Stimulated activated CD8-positive, alpha-beta memory T cell treated with anti-CD3 and anti-CD28 coated beads, Interleukin-2, amount 100 ng/mL, for 48 hours (primary cell): ENCODE results near the gene SLC47A2.
"Not testable (repeated sequence)": the region's sequence is repeated elsewhere in the genome, so short reads cannot be mapped to it uniquely, and the experiment has no call there.

Source experiments
- DNase-seq, 2 donors: peaks; one replicate each; pipeline ENCODE4 v3.0.0-alpha.2; 2020; ENCODE audit warnings: low read depth in 2 of 2

The SLC47A2 gene

DNA sequence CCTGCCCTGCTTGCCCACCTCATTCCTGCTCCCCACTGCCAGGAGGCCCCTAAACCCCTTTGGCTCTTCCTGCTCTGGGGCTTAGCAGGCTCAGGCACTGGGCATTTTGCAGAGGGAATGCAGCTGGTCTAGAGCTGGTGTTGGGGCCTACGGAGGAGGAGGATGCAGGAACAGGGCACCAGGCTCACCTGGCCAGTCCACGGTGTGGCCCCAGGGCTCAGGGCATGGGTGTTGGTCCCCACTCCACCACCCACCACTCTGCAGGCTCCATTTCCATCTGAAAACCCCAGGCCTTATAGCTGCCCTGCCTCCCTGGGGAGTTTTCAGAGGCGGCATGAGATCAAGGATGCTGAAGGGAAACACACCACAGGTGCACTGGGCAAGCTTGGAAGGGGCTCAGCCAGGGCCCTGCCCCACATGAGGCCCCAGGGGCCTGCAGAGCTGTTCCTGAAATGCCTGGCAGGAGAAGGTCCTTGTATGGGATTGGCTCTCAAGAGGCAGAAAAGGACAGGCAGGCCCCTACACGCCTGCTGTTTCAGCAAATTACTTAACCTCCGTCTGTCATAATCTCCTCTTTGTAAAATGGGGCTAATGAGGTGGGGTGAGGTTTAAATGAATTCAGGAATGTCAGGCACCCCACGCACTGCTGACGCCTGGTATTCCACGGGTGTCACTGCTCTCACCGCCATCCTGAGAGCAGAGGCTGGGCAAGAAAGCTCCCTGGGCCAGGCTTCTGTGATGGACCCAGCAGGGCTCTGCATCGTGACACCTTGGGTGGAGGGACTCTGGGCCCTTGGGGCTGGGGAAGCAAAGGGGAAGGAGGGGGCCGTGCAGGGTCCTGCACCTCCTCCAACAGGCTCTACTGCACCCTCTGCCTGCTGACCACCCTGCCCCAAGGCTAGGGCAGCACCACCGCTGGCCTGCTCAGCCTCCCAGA, 9.3 kb downstream of the SLC47A2 start:
- no peak for DNase-seq

DNA sequence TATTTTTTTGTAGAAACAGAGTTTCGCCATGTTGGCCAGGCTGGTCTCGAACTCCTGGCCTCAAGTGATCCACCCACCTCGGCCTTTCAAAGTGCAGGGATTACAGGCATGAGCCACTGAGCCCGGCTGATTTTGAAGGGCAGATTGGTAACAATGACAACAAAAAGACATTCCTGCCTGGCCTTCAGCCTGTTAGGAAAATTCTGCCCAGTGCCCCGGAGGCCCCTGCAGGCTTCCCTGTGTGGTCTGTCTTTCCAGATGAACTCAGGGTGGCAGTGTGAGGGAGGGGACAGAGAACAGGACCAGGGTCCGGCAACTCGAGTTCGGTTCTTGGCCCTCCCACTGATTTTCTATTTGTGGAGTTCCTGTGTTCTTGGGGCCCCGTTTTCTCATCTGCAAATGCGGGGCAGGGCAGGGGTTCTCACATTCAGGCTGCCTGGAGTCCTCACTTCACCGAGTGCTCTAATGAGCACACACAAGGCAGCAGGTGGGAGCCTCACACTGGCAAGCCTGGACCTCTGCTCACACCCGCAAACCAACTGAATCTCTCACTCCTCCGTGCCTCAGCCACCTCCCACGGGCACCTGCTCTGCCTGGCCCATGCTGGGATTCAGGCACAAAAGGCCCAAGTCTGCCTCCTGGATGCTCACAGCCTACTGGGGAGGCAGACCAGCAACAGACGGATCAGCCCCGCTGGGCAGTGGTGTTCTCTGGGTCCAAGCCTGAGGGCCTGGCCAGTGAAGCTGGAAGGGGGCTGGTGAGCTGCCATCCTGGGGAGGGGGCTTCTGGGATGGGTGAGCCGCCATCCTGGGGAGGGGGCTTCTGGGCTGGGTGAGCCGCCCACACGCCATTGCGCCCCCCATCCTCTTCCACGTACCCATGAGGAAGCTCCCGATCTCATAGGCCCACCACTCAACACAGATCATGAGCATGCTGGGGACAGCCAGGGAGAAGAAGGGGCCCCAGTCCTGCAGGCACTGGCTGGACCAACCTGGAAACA, 10.3 kb downstream of the SLC47A2 start:
- DNase-seq = no peak

DNA sequence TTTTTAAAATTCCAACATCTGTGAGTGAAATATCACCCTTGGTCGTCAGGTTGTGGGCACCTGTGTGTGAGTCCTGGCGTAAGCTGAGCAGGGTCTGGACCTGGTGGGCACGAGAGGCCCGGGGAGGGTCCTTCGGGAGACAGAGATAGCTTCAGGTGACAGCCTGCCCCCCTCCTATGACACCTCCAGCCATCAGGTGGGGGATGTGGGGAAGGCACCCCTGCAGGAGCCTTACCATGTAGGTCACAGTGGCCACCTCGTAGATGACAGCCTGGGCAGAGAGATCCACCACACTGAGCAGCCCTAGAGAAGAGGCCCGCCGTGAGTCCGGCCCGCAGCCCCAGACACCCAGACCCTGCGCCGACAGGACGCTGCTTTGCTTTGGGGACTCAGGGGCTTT, 11.2 kb downstream of the SLC47A2 start:
- DNase-seq = no peak

DNA sequence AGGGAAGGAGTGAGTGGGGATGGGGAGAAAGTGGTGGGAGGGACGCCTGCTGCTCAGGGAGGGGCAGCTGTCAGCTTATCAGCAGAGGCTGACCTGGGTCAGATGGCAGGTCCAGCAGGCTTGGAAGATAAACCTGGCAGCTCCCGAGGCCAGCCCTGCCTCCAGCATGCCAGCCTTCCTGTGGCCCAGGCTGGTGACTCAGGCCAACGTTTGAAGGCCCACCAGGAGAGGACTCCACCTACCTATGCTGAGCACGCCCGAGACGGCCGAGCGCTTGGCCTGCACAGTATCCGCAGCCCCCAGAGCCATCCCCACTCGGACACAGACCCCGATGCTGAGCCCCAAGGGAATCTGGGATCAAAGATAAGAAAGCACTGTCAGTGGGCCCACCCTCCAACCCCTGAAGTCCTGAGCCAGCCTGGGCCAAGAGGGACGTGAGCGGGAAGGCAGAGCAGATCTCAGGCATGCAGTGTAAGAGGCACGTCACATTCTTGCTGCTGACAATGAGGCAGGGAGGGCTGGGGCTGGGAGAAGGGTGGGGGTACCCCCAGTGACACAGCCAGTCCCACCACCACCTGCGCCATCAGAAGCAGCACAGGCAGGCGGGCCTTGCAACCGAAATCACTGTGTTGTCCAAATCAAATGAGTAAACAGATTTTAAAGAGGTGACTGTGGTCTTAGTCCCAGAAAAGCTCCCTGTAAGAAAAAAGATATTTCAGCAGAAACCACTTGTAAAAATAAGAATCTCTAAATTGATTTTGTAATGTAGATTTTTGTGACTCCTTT, 12.4 kb downstream of the SLC47A2 start:
- no peak for DNase-seq

DNA sequence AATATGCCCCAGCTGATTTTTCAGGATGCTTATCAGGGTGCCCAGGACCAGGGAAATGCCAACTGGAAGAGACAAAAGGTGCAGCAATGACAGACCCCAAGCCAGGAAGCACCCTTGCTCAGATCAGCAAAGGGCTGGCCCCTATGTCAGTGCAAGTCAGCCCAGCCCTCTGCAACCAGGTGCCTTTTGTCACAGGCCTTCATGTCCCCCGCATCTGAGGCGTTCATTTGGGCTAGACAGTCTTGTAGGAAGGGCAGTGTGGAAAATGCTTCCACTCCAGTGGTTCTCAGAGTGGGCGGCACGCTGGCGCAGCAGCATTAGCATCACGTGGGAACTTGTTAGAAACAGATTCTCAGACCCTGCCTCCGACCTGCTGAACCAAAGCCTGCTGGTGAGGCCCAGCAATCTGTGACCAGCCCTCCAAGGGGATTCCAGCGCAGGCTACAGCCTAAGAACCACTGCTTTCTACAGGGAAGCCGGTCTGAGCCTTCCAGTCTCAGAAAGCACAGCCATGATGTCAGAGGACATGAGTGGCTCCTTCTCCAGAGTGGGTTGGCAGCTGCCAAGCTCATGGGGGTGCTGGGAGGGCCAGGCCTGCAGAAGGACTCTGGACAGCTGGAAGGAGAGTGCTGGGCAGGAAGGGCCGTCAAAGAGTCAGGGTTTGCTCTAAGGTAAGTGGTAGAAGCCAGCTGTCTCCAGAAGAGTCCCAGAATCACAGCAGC, 13.1 kb downstream of the SLC47A2 start:
- DNase-seq = no peak

DNA sequence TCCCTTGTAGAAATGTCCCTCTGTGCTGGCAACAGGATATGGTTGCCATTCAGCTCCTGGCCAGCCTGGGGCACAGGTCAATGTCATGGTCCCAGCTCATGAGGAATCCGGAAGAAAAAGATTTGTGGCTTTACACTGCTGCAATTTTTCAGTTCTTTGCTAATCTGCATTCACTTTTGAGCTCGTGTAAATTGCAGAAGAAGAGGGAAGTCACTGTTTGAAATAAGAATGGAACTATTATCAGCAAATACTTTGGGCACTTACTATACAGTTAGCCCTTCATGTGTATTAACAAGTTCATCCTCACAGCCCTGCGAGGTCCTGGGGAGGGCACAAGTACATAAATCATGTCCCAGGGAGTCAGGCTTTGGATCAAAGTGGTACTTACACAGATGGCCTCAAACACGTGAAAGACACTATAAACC, 14.2 kb downstream of the SLC47A2 start:
- no peak for DNase-seq

DNA sequence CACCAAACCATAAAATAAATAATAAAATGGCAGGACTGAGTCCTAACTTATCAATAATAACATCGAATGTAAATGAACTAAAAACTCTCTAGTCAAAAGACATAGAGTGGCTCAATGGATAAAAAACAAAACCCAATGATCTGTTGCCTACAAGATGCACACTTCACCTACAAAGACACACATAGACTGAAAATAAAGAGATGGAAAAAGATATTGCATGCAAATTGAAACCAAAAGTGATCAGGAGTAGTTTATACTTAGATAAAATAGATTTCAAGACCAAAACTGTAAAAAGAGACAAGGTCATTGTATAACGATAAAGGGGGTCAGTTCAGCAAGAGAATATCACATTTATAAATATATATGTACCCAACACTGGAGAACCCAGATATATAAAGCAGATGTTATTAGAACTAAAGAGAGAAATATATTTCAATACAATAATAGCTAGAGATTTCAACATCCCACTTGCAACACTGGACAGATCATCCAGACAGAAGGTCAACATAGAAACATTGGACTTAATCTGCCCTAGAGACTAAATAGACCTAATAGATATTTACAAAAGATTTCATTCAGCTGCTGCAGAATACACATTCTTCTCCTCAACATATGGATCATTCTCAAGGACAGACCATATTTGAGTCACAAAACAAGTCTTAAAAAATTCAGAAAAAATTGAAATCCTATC, 29.8 kb downstream of the SLC47A2 start:
- no peak for DNase-seq

DNA sequence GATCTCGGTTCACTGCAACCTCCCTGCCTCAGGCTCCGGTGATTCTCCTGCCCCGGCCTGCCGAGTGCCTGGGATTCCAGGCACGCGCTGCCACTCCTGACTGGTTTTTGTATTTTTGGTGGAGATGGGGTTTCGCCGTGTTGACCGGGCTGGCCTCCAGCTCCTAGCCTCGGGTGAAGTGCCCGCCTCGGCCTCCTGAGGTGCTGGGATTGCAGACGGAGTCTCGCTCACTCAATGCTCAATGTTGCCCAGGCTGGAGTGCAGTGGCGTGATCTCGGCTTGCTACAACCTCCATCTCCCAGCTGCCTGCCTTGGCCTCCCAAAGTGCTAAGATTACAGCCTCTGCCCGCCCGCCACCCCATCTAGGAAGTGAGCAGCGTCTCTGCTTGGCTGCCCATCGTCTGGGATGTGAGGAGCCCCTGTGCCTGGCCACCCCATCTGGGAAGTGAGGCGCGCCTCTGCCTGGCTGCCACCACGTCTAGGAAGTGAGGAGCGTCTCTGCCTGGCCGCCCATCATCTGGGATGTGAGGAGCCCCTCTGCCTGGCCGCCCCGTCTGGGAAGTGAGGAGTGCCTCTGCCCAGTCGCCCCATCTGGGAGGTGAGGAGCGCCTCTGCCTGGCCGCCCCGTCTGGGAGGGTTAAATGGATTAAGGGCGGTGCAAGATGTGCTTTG, 31.3 kb downstream of the SLC47A2 start:
- not testable (repeated sequence) for DNase-seq

DNA sequence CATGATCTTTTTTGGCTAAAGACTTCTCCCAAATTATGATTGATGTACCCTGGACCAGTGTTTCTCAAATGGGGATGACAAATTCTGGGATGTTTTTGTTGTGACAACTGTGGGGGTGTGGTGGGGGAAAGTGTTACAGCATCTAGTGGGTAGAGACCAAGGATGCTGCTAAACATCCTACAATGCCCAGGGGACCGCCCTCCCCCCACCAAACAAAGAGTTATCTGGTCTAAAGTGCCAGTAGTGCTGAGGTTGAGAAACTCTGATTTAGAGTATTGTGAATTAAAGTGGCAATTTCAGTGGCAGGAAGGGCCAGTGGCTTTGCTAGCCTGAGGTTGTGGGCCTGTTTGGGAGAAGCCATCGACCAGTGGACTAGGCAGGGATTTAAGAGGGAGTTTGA, 33.3 kb downstream of the SLC47A2 start:
- DNase-seq = no peak

DNA sequence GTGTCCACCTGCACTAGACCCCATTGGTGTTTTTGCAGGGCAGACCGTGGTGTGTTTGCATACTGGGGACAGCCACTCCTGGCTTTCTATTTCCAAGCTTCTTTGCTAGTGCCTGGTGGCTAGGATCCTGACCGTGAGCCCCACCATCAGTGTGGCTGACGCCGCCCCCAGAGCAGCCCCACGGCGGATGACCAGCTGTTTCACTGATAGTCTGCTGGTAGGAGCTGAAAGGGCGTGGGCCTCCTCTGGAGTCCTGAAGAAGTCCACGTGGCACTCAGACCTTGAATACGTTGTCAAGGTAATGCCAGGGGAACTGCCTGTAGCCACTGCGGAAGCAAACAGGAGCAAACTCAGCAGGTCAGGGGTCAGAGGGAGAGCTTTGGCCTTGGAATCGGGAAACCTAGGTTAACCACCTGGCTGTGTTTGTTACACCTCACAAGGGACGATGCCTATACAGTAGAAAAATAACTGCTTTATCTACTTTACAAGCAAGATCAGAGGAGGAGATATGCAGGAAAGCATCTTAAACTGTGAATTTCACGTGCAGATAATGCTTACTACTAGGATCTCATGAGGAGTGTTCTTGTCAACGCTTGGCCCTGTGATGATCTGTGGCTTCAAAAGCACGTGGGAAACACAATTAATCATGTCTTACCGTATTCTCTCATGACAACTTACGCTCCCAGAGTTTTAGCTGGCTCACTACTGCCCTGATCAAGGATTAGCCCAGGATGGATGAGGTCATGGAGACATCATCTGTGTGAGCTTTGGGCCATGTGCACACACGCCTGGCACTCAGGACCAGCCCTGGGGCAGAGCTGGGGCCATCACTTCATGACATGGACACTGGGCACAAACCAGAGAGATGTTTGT, 37.6 kb downstream of the SLC47A2 start:
- DNase-seq = no peak

DNA sequence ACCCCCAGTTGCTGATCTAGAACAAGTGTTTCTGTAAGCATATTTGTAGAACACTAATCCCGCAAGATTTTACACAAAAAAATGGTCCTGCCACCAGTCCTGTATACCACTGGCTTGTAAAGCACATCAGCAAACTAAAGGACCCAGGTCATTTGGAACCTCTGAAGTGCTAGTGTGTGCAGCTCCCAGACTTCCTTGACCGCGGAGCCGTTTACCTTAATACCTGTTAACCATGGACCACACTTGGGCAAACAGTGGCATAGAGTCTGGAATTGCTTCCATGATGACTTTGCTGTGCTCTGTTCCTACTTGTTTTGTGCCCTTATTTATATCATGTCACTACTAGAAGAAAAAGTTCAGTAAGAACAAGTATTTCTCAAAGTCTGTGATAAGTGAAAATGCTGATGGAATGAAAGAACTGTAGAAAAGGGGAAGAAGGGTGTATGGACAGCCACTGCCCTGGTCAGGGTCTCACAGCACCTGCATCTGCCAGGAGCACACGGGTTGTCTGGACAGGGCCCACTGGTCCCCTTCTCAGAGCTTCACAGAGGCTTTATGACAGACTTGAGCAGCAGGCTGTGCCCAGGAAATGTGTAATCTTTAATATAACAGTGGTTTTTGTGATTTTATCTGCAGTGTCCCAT, 38.5 kb downstream of the SLC47A2 start:
- no peak for DNase-seq

DNA sequence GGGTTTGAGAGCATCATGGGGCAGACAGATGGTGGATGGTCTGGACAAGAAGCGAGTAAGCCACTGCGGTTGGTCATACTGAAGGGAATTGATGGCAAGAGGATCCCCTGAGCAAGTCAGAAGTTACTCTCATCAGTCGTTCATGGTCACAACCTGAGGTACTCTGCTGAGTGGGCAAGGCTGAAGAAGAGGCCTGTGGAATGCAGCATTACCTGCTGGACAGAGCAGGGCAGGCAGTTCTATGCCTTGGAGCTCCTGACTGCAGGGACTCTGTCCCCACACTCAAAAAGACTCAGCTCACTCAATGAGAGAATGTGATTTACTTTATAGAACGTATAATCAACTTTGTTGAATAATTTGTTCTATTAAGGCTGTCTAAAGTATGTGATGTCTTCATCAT, 39.5 kb downstream of the SLC47A2 start:
- no peak for DNase-seq

DNA sequence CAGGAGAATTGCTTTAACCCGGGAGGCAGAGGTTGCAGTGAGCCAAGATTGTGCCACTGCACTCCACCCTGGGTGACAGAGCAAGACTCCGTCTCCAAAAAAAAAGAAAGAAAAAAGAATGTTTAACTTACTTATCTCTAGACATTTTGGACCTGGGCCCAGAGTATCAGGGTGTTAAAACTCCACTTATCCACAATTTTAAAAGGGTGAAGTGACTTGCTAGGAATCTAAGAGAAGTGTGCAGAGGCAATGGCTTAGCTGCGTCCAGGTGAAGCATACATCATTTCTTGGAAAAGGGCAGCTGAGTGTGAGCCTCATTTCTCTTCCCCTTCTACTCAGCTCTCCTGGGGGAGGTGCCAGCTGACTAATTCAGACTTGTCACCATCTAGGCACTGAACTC, 42.8 kb downstream of the SLC47A2 start:
- DNase-seq = no peak

DNA sequence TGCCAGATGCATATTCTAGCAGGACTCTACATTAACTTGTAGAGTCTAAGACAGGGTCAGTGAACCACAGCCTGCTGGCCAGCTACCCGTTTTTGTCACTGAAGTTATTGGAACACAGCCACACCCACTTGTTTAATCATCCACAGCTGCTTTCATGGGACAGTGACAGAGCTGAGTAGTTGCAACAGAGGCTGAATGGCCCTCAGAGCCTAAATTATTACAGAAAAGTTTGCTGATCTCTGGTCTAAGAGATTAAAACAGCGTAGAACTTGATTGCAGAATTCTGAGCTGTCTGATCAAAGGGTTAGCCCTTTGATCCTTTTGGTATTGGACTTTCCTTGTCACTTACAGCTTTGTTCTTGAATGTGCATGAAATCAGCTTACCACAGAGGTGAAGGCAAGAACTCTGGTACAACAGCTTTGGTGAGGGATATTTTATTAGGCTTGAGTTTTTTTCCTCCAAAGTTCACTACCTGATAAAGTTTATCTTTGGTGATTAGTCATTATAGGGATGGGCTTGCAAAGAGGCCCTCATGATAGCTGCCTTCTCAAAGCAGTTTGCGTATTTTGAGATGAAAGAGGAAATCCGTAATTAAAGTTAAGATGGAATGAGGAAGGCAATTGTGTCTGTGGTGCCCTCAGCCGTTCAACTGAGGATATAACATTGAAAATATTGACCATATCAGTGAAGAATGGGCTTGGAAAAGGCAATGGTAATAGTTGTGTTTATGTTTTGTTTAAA, 44.2 kb downstream of the SLC47A2 start:
- DNase-seq = no peak

DNA sequence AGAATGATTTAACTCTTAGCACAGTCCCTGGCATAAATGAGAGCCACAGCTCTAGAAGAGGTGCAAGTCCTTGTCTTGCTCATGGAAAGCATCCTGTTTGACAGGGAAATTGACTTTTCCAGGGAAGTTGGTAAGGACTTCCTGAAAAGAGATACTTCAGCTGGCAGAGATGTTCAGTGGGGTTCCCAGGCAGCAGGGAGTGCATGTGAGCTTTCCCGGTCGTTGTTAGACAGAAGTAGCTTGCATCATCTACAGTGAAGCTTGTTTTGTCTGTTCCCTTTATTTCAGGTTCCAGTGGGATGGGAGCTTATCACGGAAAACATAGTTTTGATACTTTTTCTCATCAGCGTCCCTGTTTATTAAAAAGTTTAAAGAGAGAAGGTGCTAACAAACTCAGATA, 45.0 kb downstream of the SLC47A2 start:
- DNase-seq = no peak

DNA sequence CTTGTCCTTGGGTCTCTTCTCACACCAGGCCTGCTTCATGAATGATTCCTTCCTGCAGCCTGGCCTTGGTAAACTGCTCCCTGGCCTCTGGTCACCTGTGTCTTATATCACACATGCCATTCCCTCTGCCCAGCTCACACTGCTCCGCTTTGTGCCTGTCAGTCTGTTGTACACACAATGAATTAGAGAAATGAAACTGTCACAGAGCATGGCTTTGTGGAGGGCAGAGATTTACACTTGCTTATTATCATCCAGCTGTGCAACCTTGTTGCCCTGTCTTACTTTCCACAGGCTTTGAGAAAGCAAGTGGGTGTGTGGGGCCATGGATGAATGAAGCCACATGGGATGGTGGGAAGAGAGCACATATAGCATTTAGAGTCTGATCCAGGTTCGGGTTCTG, 45.5 kb downstream of the SLC47A2 start:
- no peak for DNase-seq

DNA sequence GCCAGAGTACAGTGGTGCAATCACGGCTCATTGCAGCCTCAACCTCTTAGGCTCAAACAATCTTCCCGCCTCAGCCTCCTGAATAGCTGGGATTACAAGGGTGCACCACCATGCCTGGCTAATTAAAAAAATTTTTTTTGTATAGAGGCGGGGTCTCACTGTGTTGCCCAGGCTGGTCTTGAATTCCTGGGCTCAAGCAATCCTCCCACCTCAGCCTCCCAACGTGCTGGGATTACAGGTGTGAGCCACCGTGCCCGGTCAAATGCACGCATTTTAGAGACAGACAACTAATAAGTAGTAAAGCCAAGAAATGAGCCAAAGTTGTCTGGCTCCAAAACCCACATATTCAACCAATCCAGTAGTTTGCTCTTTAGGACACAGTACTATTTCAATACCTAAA, 46.7 kb downstream of the SLC47A2 start:
- not testable (repeated sequence) for DNase-seq

DNA sequence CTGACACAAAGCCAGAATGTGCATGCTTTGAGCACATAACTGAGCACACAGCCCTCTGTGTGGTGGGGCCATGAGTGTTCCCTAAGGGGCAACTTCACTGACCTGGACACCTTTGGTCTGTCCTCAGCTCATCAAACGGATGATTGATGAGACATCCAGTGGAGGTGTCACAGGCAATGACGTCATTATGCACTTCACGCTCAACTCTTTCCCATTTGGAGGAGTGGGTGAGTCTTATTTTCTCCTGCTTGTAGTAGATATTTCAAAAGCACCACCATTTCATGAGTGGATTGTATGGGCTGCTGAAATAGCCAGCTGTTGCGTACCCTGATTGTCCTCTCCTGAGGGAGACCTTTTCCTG, 51.6 kb downstream of the SLC47A2 start:
- no peak for DNase-seq
